Colonic mucosa (tissue), 4 donors: ENCODE measurements around the gene HEPHL1. TPM values are rescaled to one million over a fixed set of nuclear protein-coding genes. Genes with fewer than 3 reads are reported as not detected.

Experiments
- DNase-seq: peaks from one replicate; pipeline ENCODE4 v3.0.0-alpha.2; 2020
- H3K27ac ChIP-seq: fragments of 200-600 bp; one replicate; pipeline ENCODE4 v1.8.0; 2021
- H3K27me3 ChIP-seq: fragments of 200-600 bp; one replicate; pipeline ENCODE4 v1.8.0; 2021
- H3K36me3 ChIP-seq: fragments of 200-600 bp; one replicate; pipeline ENCODE4 v1.8.0; 2021
- H3K4me1 ChIP-seq: fragments of 200-600 bp; one replicate; pipeline ENCODE4 v1.8.0; 2021; ENCODE audit warnings: mild to moderate bottlenecking
- H3K4me3 ChIP-seq: fragments of 200-600 bp; one replicate; pipeline ENCODE4 v1.8.0; 2021
- H3K9ac ChIP-seq, 2 donors: one replicate each; pipeline ENCODE4 v1.7.0; 2013; ENCODE audit warnings: control low read depth in 2 of 2, low read depth in 2 of 2, low read length in 2 of 2
- H3K9me3 ChIP-seq: fragments of 200-600 bp; one replicate; pipeline ENCODE4 v1.8.0; 2021
- intact Hi-C: fragments of 100-400 bp; cut with DNase I; formaldehyde crosslinking; loops from one replicate; pipeline ENCODE4 v1.14.1; 2022
- total RNA-seq, 2 donors: library from RNA; stranded (reverse); fragmentation: NEBNext Ultra II Directional in 1 of 2; extraction: Animal tissue kit (Norgen Biotek cat#: 25700) in 1 of 2; gene quantifications; one replicate each; pipeline ENCODE4 v1.2.1, GENCODE V29; 2021
- TF ChIP-seq, protein P1 (sequence below): fragments of 200-600 bp; IDR thresholded peaks from one replicate; pipeline ENCODE4 v1.8.0; 2022; ENCODE audit warnings: antibody characterized with exemption, mild to moderate bottlenecking
- donor health status: healthy.
- donor health status: DM: no; HTN: no; CAD: no.
- donor health status: DM: no; HTN: no; CAD: no.

The HEPHL1 gene
- total RNA-seq, 2 donors from 2014 or later, result not detected

DNA sequence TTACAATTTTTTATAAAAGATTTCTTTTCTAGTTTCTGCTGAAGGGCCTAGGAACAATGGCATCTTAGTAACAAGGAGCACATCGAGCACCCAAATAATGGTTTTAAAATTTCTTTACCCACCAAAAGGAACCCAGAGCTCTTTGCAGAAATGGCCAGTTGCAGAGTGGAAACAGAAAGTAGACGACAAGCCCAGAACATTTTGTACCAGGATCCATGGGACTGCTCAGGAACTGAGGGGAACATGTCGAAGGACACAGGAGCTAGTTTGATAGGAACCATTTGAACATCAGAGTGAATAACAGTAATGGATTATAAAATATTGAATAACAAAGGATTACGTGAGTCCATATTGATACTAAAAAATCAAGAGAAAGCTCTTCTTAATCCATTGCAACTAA is 124.8 kb downstream of the HEPHL1 start:
- Histone ChIP-seq H3K27ac (no peak overlapping the region), H3K27me3 (no peaks in the 10 kb centered on the region), H3K9ac (no peak overlapping the region), H3K4me1 (no peaks in the 10 kb centered on the region), H3K36me3 (no peaks in the 10 kb centered on the region), H3K4me3 (no peak overlapping the region), H3K9me3 (no peaks in the 10 kb centered on the region)
- TF ChIP-seq, protein P1, sequence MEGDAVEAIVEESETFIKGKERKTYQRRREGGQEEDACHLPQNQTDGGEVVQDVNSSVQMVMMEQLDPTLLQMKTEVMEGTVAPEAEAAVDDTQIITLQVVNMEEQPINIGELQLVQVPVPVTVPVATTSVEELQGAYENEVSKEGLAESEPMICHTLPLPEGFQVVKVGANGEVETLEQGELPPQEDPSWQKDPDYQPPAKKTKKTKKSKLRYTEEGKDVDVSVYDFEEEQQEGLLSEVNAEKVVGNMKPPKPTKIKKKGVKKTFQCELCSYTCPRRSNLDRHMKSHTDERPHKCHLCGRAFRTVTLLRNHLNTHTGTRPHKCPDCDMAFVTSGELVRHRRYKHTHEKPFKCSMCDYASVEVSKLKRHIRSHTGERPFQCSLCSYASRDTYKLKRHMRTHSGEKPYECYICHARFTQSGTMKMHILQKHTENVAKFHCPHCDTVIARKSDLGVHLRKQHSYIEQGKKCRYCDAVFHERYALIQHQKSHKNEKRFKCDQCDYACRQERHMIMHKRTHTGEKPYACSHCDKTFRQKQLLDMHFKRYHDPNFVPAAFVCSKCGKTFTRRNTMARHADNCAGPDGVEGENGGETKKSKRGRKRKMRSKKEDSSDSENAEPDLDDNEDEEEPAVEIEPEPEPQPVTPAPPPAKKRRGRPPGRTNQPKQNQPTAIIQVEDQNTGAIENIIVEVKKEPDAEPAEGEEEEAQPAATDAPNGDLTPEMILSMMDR, result no peak
- intact Hi-C loops, result no loop called here
- DNase-seq, result no peak

DNA sequence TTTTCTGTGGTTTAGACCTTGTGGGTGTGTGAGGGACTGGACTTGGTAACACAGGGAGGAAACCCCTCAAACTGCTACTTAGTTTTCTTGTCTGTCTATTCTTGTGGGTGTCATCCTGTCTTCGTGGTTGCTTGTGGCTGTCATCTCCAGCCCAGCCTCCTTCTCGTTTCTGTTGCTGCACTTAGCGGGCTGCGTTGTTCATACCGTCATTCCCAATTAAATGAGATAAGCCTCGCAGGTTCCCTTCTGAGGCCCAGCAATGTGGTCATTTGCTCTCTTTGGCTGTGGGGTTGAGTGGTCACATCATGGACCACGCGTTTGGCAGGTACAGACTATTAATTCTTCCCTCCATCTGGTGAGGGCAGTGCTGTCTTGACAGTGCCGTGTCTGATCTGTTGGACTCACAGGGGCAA is 126.3 kb downstream of the HEPHL1 start:
- Histone ChIP-seq H3K36me3 (no peaks in the 10 kb centered on the region), H3K4me1 (no peaks in the 10 kb centered on the region), H3K27me3 (no peaks in the 10 kb centered on the region), H3K4me3 (no peak overlapping the region), H3K9me3 (no peaks in the 10 kb centered on the region), H3K27ac (no peak overlapping the region), H3K9ac (no peak overlapping the region)
- intact Hi-C loops, result no loop called here
- no peak for DNase-seq
- TF ChIP-seq, protein P1, result no peak

DNA sequence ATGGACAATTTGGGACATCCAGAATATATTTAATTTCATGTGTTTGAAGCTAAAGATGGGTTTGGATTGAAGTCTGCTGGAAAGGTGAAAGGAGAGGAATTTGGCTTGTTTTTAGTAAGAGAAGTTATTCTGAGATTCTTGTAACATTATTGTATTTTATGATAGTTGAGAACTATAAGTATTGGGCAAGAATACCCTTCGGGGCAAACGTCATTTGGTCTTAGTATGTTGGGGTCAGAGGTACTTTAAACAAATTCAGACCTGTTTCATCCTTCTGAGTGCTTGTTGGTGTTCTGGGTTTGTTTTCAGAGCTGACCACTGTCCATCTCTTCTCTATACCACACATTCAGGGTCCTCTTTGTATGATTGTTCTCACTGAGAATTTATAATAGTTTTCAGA is 127.0 kb downstream of the HEPHL1 start:
- no peak overlapping the region for H3K27ac ChIP-seq
- no peak overlapping the region for H3K9ac ChIP-seq
- intact Hi-C loops, result no loop called here
- H3K4me1 ChIP-seq, result no peaks in the 10 kb centered on the region
- H3K36me3 ChIP-seq, result no peaks in the 10 kb centered on the region
- no peak for DNase-seq
- H3K9me3 ChIP-seq, result no peaks in the 10 kb centered on the region
- no peaks in the 10 kb centered on the region for H3K27me3 ChIP-seq
- no peak overlapping the region for H3K4me3 ChIP-seq
- TF ChIP-seq, protein P1, result no peak

DNA sequence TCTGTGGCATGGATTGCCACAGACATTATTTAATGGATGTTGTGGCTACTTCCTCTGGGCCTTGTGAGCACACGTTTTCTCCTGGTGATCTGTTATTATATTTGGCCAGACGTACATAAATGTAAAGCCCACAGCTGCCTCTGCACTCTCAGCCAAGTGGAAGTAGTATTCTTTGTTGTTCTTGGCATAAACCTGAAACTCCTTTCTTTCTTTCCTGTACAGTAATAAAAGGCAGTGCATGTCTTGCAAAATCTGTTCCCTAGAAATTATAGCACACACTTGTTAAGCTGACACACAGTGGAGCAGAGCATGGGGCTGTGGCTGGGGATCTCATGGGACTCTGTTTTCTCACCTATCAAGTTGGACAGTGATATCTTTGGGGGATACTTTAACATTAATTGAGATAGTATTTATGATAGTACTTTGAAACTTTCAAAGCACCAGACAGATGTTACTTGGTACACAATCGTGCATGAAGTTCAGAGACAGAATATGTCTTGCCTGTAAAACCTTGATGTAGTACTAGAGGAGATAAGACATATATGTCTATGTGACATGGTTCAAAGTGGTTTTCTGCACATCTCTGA is 128.4 kb downstream of the HEPHL1 start:
- Histone ChIP-seq H3K4me3 (no peak overlapping the region), H3K36me3 (no peaks in the 10 kb centered on the region), H3K27ac (no peak overlapping the region), H3K4me1 (no peaks in the 10 kb centered on the region), H3K9ac (no peak overlapping the region), H3K27me3 (no peaks in the 10 kb centered on the region), H3K9me3 (no peaks in the 10 kb centered on the region)
- TF ChIP-seq, protein P1, result no peak
- DNase-seq, result no peak
- intact Hi-C loops, result no loop called here

DNA sequence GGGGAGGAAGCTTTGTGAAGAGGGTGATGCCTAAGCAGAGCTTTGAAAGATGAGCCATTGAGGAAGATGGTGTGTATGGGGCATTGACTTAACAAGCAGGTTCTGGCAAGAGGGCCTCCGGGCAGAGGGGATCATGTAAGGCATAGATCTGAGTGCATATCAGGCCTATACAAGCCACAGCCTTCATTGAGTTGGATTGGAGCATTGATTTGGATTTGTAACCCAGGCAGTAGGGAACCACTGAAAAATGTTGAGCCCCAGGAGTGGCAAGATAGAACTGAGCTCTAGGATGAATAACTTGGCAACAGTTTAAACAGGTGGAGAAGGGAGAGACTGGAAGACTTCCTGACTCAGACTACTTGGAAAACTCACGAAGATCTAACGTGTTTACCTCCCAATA is 128.9 kb downstream of the HEPHL1 start:
- TF ChIP-seq, protein P1, result no peak
- Histone ChIP-seq H3K4me1 (no peaks in the 10 kb centered on the region), H3K27me3 (no peaks in the 10 kb centered on the region), H3K36me3 (no peaks in the 10 kb centered on the region), H3K4me3 (no peak overlapping the region), H3K9me3 (no peaks in the 10 kb centered on the region), H3K9ac (no peak overlapping the region), H3K27ac (no peak overlapping the region)
- DNase-seq, result no peak
- intact Hi-C loops, result no loop called here
